Measurements from ENCODE around the gene CDK5RAP1.

DNA sequence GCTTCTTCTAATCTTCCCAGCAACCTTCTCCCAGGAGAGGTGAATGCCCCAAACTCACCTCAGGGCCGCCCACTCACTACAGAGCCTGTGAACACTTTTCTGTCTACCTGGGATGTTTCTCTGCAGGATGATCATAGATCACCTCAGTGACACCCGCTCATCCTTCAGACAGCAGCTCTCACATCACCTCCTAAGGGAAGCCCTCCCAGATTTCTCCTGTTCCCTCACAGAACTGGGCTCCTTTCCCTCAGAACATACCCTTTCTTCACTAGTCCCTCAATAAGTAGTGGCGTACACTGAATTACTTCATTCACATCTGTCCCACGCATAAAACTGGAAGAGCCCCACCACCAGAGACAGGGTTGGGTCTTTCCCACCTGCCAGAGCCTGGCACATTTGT is 57.8 kb downstream of the CDK5RAP1 start:
- TF ChIP-seq POLR2A (IDR thresholded peaks at IDR 0.05) = no peak
- TF ChIP-seq, protein P1, sequence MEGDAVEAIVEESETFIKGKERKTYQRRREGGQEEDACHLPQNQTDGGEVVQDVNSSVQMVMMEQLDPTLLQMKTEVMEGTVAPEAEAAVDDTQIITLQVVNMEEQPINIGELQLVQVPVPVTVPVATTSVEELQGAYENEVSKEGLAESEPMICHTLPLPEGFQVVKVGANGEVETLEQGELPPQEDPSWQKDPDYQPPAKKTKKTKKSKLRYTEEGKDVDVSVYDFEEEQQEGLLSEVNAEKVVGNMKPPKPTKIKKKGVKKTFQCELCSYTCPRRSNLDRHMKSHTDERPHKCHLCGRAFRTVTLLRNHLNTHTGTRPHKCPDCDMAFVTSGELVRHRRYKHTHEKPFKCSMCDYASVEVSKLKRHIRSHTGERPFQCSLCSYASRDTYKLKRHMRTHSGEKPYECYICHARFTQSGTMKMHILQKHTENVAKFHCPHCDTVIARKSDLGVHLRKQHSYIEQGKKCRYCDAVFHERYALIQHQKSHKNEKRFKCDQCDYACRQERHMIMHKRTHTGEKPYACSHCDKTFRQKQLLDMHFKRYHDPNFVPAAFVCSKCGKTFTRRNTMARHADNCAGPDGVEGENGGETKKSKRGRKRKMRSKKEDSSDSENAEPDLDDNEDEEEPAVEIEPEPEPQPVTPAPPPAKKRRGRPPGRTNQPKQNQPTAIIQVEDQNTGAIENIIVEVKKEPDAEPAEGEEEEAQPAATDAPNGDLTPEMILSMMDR (IDR thresholded peaks at IDR 0.05) = no peak
